HG02884 (cell line): Measurements from ENCODE around the gene KIF9.
"Not testable (repeated sequence)": the region's sequence is repeated elsewhere in the genome, so short reads cannot be mapped to it uniquely, and the experiment has no call there.

Experiments used
- ATAC-seq: cut with Tn5 transposase; IDR thresholded peaks from one replicate; pipeline ENCODE4 v1.9.1; 2021; ENCODE audit warnings: mild to moderate bottlenecking, moderate library complexity; ENCODE audit not compliant: unreplicated experiment

The KIF9 gene, protein sequence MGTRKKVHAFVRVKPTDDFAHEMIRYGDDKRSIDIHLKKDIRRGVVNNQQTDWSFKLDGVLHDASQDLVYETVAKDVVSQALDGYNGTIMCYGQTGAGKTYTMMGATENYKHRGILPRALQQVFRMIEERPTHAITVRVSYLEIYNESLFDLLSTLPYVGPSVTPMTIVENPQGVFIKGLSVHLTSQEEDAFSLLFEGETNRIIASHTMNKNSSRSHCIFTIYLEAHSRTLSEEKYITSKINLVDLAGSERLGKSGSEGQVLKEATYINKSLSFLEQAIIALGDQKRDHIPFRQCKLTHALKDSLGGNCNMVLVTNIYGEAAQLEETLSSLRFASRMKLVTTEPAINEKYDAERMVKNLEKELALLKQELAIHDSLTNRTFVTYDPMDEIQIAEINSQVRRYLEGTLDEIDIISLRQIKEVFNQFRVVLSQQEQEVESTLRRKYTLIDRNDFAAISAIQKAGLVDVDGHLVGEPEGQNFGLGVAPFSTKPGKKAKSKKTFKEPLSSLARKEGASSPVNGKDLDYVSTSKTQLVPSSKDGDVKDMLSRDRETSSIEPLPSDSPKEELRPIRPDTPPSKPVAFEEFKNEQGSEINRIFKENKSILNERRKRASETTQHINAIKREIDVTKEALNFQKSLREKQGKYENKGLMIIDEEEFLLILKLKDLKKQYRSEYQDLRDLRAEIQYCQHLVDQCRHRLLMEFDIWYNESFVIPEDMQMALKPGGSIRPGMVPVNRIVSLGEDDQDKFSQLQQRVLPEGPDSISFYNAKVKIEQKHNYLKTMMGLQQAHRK

DNA sequence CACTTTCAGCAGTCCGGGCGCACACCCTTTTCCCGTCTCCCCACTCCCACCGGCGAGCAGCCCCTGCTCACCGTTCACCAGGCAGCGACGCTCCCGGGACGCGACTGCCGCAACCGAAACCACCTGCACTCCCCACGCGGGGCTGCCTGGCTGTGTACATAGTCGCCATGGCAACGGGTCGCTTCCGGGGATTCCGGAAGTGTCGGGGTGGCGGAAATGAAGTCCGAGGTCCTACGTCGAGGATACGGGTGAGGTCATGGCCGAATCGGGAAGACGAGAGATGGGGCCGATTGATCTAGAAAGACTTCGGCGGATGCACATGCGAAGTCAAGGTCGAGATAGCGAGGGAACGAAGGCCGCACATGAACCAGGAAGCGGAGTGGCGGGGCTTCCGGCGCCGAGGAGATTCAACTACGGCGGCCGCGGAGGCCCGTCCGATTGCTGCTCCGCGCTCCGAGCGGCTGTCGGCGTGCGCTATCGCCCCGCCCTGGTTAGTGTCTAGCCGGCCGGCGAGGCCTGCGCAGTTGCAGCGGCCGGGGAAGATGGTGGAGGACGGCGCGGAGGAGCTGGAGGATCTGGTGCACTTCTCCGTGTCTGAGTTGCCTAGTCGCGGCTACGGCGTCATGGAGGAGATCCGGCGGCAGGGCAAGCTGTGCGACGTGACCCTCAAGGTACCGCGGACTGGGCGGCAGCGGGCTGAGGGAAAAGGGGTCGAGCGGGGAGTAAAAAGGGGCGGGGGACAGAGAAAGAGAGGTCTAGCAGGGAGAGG, at the start of gene KIF9, which contains the start of gene KLHL18:
Gene KIF9 (minus strand): TSS at position 376 of the 769 bp plus-strand sequence. CDS start 5,425 bp downstream, outside the sequence.
Gene KLHL18 (plus strand): TSS at position 521 of the 769 bp plus-strand sequence. CDS start 22 bp downstream, at position 543.
- ATAC-seq: peak; percentile 75

DNA sequence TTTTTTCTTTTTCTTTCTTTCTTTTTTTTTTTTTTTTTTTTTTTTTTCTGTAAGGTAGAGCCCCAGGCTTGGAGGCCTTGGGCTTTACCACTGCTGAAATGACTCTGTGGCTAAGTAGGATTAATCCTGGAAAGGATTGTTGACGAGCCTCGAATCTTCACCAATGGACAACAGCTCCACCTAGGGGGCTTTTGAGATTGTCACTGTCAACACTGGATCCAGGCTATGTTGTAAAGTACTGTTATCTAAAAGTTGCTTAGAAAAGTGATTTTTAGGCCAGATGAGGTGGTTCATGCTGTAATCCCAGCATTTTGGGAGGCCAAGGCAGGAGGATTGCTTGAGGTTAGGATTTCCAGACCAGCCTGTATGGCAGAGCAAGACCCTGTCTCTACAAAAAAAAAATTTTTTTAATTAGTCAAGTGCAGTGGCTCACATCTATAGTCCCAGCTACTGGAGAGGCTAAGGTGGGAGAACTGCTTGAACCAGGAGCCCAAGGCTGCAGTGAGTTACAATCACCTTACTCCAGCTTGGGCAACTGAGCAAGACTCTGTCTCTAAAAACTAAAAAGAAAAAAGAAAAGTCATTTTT, 41.8 kb upstream of the KIF9 start:
- no peak for ATAC-seq

- ATAC-seq: no peak
Measured at GRCh38 chr3:47323431-47324277, 41.1 kb upstream of the KIF9 start.

- ATAC-seq: no peak
Measured at GRCh38 chr3:47319956-47320355, 37.4 kb upstream of the KIF9 start.

- ATAC-seq: no peak
Measured at GRCh38 chr3:47318916-47319315, 36.3 kb upstream of the KIF9 start.

- ATAC-seq: not testable (repeated sequence)
Measured at GRCh38 chr3:47316151-47316550, 33.6 kb upstream of the KIF9 start.

DNA sequence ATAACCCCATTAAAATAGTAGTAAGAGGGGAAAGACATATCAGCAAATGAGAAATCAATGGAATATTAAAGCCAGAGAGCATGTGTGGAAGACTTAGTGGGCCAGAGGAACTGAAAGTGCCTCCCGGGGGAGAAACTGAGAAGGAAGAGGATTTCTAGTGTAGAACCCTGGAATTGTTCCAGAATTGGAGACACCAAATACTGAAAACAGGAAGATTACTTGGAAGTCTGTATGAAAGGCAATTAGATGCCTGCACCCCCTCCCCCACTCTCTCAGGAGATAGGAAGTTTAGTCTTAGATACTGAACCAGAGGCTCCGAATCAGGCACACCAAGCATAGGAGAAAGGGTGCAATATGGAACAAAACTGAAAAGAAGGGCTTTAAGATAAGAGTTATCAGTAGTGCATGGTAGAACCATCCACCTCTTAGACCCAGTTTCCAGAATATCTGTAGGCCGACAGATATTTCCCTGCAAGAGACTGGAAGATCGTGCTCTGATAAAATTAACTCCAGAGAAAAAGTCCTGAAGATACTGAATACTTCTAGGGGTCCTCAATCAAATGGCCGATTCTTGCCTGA, 32.6 kb upstream of the KIF9 start:
- no peak for ATAC-seq

GRCh38 chr3:47314056-47314764, 31.6 kb upstream of the KIF9 start:
- no peak for ATAC-seq

DNA sequence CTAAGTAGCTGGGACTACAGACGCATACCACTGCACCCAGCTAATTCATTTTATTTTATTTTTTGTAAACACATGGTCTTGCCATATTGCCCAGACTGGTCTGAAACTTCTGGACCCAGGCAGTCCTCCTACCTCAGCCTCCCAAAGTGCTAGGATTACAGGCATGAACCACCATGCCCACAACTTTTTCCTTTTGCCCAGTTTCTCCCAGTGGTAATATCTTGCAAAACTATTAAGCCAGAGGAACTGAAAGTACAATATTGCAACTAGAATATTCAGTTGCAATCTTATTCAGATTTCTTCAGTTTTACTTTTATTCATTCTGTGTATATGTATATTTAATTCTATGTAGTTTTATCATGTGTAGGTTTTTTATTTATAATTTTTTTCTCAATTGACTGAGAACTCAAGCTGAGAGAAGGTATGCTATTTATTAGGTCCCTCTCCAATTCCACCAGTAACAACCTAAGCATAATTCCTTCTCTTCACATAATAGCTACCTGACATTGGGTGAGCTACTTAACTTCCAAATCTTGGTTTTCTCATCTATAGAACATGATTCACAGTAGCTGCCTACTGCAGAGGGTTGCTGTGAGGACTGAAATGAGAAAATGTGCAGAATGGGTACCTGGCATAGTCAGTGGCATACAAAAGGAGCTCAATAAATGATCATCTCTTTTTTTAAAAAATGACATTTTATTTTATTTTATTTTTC, 30.9 kb upstream of the KIF9 start:
- ATAC-seq: no peak

GRCh38 chr3:47310391-47310790, 27.8 kb upstream of the KIF9 start:
- ATAC-seq: no peak

- ATAC-seq: not testable (repeated sequence)
Measured at GRCh38 chr3:47309231-47309630, 26.6 kb upstream of the KIF9 start.

DNA sequence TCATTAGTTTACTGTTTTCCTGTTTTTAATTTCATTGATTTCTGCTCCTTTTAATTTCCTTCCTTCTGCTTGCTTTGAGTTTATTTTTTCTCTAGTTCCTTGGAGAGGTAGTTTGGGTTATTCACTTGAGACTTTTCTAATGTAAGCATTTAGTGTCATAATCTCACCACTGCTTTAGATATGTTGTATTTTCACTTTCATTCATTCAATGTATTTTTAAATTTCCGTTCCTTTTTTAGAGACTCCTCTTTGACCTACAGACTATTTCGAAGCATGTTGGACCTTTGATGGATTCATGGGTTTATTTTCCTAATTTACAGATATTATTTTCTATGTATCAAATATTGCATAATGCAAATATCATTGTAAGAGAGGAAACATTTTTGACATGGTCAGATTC, 23.4 kb upstream of the KIF9 start:
- ATAC-seq: no peak

- ATAC-seq: no peak
Measured at GRCh38 chr3:47301456-47301855, 18.9 kb upstream of the KIF9 start.

- ATAC-seq: no peak
Measured at GRCh38 chr3:47299381-47300318, 17.1 kb upstream of the KIF9 start.

GRCh38 chr3:47298439-47298838, 15.8 kb upstream of the KIF9 start:
- ATAC-seq: no peak

GRCh38 chr3:47296562-47297302, 14.1 kb upstream of the KIF9 start:
- ATAC-seq: no peak
